Activated CD8-positive, alpha-beta T cell treated with anti-CD3 and anti-CD28 coated beads for 36 hours (primary cell): ENCODE measurements around the gene TCHP. TPM values are rescaled to one million over a fixed set of nuclear protein-coding genes. Genes with fewer than 3 reads are reported as not detected.

Experiments used
- ATAC-seq: fragments of 200-7000 bp; cut with Tn5 transposase; one replicate; pipeline ENCODE4 v1.10.0; 2021; ENCODE audit warnings: mild to moderate bottlenecking, moderate library complexity
- CTCF ChIA-PET: fragments of 350-600 bp; sonication (Branson Sonifier 250); formaldehyde crosslinking; loops from one replicate; lab custom pipeline; 2021; ENCODE audit warnings: antibody characterized with exemption; lab: Charles Lee
- POLR2A ChIA-PET: fragments of 350-600 bp; sonication (Branson Sonifier 250); formaldehyde crosslinking; loops from one replicate; lab custom pipeline; 2021; ENCODE audit warnings: antibody characterized with exemption; lab: Charles Lee
- DNase-seq: peaks from one replicate; pipeline ENCODE4 v3.0.0-alpha.2; 2020
- H3K27ac Mint-ChIP-seq: one replicate; pipeline ENCODE4 v1.8.0; 2021; ENCODE audit warnings: mild to moderate bottlenecking, mixed read lengths
- H3K27me3 Mint-ChIP-seq: one replicate; pipeline ENCODE4 v1.8.0; 2021; ENCODE audit warnings: mixed read lengths
- H3K36me3 Mint-ChIP-seq: one replicate; pipeline ENCODE4 v1.8.0; 2021; ENCODE audit warnings: low read depth, mixed read lengths
- H3K4me1 Mint-ChIP-seq: one replicate; pipeline ENCODE4 v1.8.0; 2021; ENCODE audit warnings: low read depth, mixed read lengths
- H3K4me3 Mint-ChIP-seq: one replicate; pipeline ENCODE4 v1.8.0; 2021; ENCODE audit warnings: mild to moderate bottlenecking, moderate library complexity, mixed read lengths
- H3K9me3 Mint-ChIP-seq: one replicate; pipeline ENCODE4 v1.8.0; 2021; ENCODE audit warnings: mixed read lengths
- intact Hi-C: fragments of 100-400 bp; cut with micrococcal nuclease; formaldehyde crosslinking; loops from one replicate; pipeline ENCODE4 v1.10.0; 2022
- total RNA-seq, 2 experiments: library from RNA; stranded (reverse); gene quantifications; one replicate each; pipeline ENCODE4 v1.2.3, GENCODE V29; 2021
- TF ChIP-seq, protein P1 (sequence below): fragments of 200-600 bp; IDR thresholded peaks from one replicate; pipeline ENCODE4 v1.8.0; 2022; ENCODE audit warnings: antibody characterized with exemption, mild to moderate bottlenecking

TCHP gene
- total RNA-seq, 2 experiments from 2014 or later: 19.9 to 21.0 TPM

DNA sequence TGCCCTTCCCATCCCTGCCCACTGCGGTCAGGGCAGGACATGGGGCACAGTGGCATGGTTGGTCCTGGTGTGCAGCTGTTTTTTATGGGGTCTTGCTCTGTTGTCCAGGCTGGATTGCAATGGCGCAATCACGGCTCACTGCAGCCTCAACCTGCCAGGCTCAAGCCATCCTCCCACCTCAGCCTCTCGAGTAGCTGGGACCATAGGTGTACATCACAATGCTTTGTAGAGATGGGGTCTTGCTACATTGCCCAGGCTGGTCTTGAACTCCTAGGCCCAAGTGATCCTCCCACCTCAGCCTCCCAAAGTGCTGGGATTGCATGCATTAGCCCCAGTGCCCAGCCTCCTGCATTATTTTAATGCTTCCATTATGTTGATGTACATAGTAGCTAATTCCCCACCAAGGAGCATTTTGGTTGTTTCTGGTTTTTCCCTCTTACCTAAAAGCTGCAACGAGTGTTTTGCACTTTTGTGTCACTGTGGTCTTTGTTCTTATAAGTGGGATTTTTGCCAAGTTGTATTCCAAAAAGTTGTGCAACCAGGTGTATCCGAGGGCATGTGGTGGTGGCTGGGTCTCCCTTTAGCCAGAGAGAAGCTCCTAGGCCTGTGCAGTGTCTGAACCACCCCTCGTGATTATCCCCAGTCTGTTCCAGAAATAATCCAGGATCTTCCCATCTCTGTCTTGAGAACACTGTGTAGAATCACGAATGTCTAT lies 10.3 kb downstream of the TCHP start:
- intact Hi-C loops: no loop called here
- no peaks in the 10 kb centered on the region for H3K4me1 Mint-ChIP-seq
- ChIA-PET CTCF (interaction anchor here (0.6 kb wide), 2 partner anchors 296 to 402 kb away, joined by 3 read pairs; no protein-coding TSS in a partner anchor), POLR2A (interaction anchor here (0.9 kb wide), 1 partner anchor 433 kb away, joined by 3 read pairs; the partner anchor contains the start of gene UBE3B)
- DNase-seq (no peak), ATAC-seq (no peak)
- H3K36me3 Mint-ChIP-seq: peaks cover 28% of the 10 kb centered on the region
- no peaks in the 10 kb centered on the region for H3K27me3 Mint-ChIP-seq
- no peak overlapping the region for H3K4me3 Mint-ChIP-seq
- TF ChIP-seq, protein P1, sequence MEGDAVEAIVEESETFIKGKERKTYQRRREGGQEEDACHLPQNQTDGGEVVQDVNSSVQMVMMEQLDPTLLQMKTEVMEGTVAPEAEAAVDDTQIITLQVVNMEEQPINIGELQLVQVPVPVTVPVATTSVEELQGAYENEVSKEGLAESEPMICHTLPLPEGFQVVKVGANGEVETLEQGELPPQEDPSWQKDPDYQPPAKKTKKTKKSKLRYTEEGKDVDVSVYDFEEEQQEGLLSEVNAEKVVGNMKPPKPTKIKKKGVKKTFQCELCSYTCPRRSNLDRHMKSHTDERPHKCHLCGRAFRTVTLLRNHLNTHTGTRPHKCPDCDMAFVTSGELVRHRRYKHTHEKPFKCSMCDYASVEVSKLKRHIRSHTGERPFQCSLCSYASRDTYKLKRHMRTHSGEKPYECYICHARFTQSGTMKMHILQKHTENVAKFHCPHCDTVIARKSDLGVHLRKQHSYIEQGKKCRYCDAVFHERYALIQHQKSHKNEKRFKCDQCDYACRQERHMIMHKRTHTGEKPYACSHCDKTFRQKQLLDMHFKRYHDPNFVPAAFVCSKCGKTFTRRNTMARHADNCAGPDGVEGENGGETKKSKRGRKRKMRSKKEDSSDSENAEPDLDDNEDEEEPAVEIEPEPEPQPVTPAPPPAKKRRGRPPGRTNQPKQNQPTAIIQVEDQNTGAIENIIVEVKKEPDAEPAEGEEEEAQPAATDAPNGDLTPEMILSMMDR: no peak
- no peaks in the 10 kb centered on the region for H3K9me3 Mint-ChIP-seq
- H3K27ac Mint-ChIP-seq: no peak overlapping the region

DNA sequence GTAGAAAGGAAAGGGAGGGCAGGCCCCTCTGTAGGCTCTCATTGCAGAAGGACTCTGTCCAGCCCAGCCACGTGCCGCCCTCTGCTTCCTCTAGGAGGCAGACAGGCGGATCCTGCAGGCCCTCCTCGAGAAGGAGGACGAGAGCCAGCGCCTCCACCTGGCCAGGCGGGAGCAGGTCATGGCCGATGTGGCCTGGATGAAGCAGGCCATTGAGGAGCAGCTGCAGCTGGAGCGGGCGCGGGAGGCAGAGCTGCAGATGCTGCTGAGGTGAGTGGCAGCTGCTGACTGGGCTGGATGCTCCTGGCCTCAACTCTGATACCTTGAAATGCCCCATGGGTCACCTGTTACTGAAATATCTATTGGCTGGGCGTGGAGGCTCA lies 10.9 kb downstream of the TCHP start:
- ATAC-seq: peak; percentile 67
- Mint-ChIP-seq H3K4me3 (no peak overlapping the region), H3K36me3 (peaks cover 32% of the 10 kb centered on the region), H3K27ac (no peak overlapping the region), H3K9me3 (no peaks in the 10 kb centered on the region), H3K27me3 (no peaks in the 10 kb centered on the region), H3K4me1 (no peaks in the 10 kb centered on the region)
- intact Hi-C loops: no loop called here
- TF ChIP-seq, protein P1: peak; percentile 28
- ChIA-PET POLR2A (interaction anchor here (0.6 kb wide), 1 partner anchor 10 kb away, joined by 3 read pairs; no protein-coding TSS in a partner anchor), CTCF (interaction anchor here (0.6 kb wide), 1 partner anchor 296 kb away, joined by 3 read pairs; no protein-coding TSS in a partner anchor)
- peak; percentile 41 for DNase-seq

DNA sequence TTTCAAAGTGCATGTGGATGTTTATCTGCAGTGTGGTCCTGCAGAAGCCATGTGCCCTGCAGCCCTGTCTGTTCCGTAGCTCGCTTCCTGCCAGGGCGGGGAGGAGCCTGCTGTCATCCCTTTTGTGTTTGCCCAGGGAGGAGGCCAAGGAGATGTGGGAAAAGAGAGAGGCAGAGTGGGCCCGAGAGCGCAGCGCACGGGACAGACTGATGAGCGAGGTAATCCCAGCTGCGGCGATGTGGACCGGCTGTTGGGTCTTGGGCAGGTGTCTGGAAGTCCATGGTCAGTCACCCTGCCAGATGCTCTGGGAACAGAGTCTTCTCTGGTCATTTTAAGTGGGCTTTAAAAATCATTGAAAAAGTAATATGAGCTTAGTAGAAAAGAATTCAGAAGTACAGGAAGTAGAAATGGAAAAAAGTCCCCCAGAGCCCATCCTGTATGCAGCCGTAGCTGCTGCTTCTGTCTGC lies 12.8 kb downstream of the TCHP start:
- ATAC-seq (no peak), DNase-seq (no peak)
- TF ChIP-seq, protein P1: no peak
- Mint-ChIP-seq H3K4me1 (no peaks in the 10 kb centered on the region), H3K9me3 (no peaks in the 10 kb centered on the region), H3K4me3 (no peak overlapping the region), H3K36me3 (peaks cover 31% of the 10 kb centered on the region), H3K27ac (no peak overlapping the region), H3K27me3 (no peaks in the 10 kb centered on the region)
- intact Hi-C loops: no loop called here
- ChIA-PET POLR2A (interaction anchor here (0.8 to 1.9 kb wide), 3 partner anchors 14 to 29 kb away, joined by 3 to 5 read pairs (median 4); no protein-coding TSS in a partner anchor), CTCF (interaction anchor here (1.0 to 2.2 kb wide), 3 partner anchors 28 to 67 kb away, joined by 3 to 10 read pairs (median 5); no protein-coding TSS in a partner anchor)

DNA sequence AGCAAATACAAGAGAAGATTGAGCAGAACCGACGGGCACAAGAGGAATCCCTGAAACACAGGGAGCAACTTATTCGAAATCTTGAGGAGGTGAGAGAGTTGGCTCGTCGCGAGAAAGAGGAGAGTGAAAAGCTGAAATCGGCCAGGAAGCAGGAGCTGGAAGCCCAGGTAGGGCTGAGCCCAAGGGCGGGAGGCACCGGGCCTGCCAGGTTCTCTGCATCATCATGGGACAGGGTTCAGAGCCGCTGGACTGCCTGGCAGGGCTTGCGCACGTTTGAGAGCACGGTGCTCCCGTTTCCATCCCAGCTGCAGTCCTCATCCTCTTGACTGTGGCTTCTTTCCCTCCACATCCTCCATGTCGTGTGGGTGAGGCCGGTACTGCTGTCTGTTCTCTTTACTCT lies 14.4 kb downstream of the TCHP start:
- TF ChIP-seq, protein P1: no peak
- CTCF ChIA-PET: interaction anchor here (1.0 to 2.2 kb wide), 3 partner anchors 13 to 69 kb away, joined by 5 to 10 read pairs (median 5); no protein-coding TSS in a partner anchor
- H3K27ac Mint-ChIP-seq: no peak overlapping the region
- intact Hi-C loops: no loop called here
- ATAC-seq (no peak), DNase-seq (no peak)
- H3K4me3 Mint-ChIP-seq: no peak overlapping the region
- H3K4me1 Mint-ChIP-seq: no peaks in the 10 kb centered on the region
- no peaks in the 10 kb centered on the region for H3K9me3 Mint-ChIP-seq
- POLR2A ChIA-PET: interaction anchor here (1.9 kb wide), 1 partner anchor 17 kb away, joined by 5 read pairs; no protein-coding TSS in a partner anchor
- peaks cover 30% of the 10 kb centered on the region for H3K36me3 Mint-ChIP-seq
- no peaks in the 10 kb centered on the region for H3K27me3 Mint-ChIP-seq
